Measurements from ENCODE around the gene ST6GALNAC6. TPM values are rescaled to one million over a fixed set of nuclear protein-coding genes. Genes with fewer than 3 reads are reported as not detected.

The ST6GALNAC6 gene
- total and polyA plus RNA-seq, 2 of the 8 experiments (the other 6 are each of a cell fraction or from before 2014, with no cell fraction given) = 43.7 to 64.4 TPM

DNA sequence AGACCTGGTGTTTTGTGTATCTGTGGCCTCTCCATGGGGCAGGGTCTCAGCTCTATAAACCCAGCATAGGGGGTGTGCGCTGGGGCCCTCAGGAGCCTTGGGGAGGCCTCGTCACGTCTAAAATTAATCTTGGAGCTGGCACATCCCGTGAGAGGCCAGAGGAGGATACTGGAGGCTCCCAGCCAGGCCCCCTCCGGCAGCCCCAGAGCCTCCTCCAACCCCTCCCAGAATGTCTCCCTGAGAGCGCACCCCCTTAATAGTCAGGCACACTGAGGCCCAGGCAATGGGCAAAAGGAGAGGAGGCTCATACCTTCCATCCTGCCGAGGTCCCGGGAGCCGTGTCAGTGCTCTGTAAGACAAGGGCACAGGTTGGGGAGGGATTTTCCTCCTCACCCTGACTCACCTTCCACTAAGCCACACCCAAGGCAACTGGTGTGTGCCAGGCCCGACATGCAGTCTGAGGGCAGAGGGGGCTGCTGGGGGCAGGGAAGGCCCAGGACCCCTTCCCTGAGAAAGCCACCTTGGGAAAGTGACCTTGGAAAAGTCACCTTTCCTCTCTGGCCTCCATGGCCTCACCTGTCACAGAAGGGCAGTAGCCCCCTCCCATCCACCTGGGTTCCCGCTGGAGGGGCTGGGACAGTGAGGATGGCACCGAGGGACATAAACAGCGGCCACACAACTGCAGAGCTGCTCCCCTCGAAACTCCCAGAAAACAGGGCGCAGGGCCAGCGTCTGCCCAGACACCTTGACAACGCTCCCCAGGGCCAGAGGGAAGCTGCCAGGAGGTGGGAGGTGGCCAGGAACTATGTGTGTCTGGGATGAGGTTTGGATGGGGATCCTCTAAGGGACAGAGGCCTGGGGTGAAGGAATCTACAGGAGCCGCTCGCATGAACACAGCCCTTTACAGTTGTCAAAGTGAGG lies 24.8 kb downstream of the ST6GALNAC6 start:
- no peak for FAIRE-seq
- H2BK5ac ChIP-seq (ENCODE audit: low read depth, low read length) = no peak overlapping the region
- no peak overlapping the region for H4K5ac ChIP-seq (ENCODE audit: insufficient read length, low read depth, low read length)
- no peak overlapping the region for H3K14ac ChIP-seq (ENCODE audit: insufficient read length)
- H3K4me2 ChIP-seq (ENCODE audit: insufficient read depth in 1 of 2, low read depth in 2 of 2, low read length in 2 of 2) = no peak overlapping the region
- H2BK15ac ChIP-seq (ENCODE audit: low read length) = no peak overlapping the region
- no peak overlapping the region for H2AFZ ChIP-seq (ENCODE audit: low read length)
- no peak overlapping the region for H2BK12ac ChIP-seq (ENCODE audit: low read depth, low read length)
- TF ChIP-seq TAF1 (IDR thresholded peaks at IDR 0.05; ENCODE audit: low read depth, low read length) (no peak), CBX8 (IDR thresholded peaks at IDR 0.05; ENCODE audit: borderline replicate concordance, low read depth, low read length) (no peak), RFX5 (IDR thresholded peaks at IDR 0.05; ENCODE audit: borderline replicate concordance, low read depth, low read length) (no peak), KDM1A (IDR thresholded peaks at IDR 0.05; ENCODE audit: borderline replicate concordance, low read length) (no peak), CTBP2 (IDR thresholded peaks at IDR 0.05; ENCODE audit: borderline replicate concordance, insufficient read depth, insufficient read length, low read length) (no peak)
- no peak overlapping the region for H3K9ac ChIP-seq (replicated peaks in 1 of 4; ENCODE audit: extremely low read depth in 1 of 4, low read depth in 3 of 4, low read length in 3 of 4)
- no peaks in the 10 kb centered on the region for H3K27me3 ChIP-seq (replicated peaks in 1 of 4; ENCODE audit: control insufficient read depth in 3 of 4, extremely low read depth in 1 of 4, insufficient read depth in 3 of 4, low read length in 3 of 4)
- peaks cover 0 to 10% (median 7%) of the 10 kb centered on the region in 4 experiments; a peak in 6 of 7 replicates for H3K4me1 ChIP-seq (replicated peaks in 1 of 4; ENCODE audit: control insufficient read depth in 3 of 4, insufficient read depth in 4 of 4, low read length in 3 of 4)
- H3K4me3 ChIP-seq (ENCODE audit: extremely low read depth in 1 of 4, insufficient read depth in 2 of 4, low read depth in 3 of 4, low read length in 4 of 4) = no peak overlapping the region
- peaks cover 0 to 4% of the 10 kb centered on the region in 2 experiments for H4K20me1 ChIP-seq (replicated peaks in 1 of 2; ENCODE audit: control insufficient read depth in 1 of 2, insufficient read depth in 2 of 2, low read length in 2 of 2)
- DNase-seq (ENCODE audit: low read depth in 1 of 2, low spot score in 2 of 2) = no peak
- H2BK120ac ChIP-seq (replicated peaks; ENCODE audit: low read depth, low read length) = no peak overlapping the region
- H3K9me3 ChIP-seq (ENCODE audit: insufficient read depth in 2 of 2, low read depth in 1 of 2, low read length in 1 of 2) = no peaks in the 10 kb centered on the region
- no peak overlapping the region for H4K8ac ChIP-seq (ENCODE audit: extremely low read depth, insufficient read depth, low read length)
- no peak overlapping the region for H2AK5ac ChIP-seq (ENCODE audit: low read depth, low read length)
- H3K4ac ChIP-seq (replicated peaks; ENCODE audit: insufficient read length, low read depth, low read length) = no peak overlapping the region
- peak overlapping the region; percentile 40 for H4K91ac ChIP-seq (replicated peaks; ENCODE audit: insufficient read length, low read length)
- H3K56ac ChIP-seq (replicated peaks; ENCODE audit: insufficient read length, low read depth, low read length) = no peak overlapping the region
- H3K27ac ChIP-seq (ENCODE audit: low read depth, low read length) = no peak overlapping the region
- no peaks in the 10 kb centered on the region for H3K79me1 ChIP-seq (ENCODE audit: low read depth, low read length)
- H3K79me2 ChIP-seq (ENCODE audit: control insufficient read depth in 1 of 2, insufficient read depth in 2 of 2, low read length in 2 of 2) = no peaks in the 10 kb centered on the region
- no peak overlapping the region for H3K23ac ChIP-seq (ENCODE audit: insufficient read length)
- POLR2A ChIA-PET (ENCODE audit: partially characterized antibody) = interaction anchor here (0.7 to 2.8 kb wide), 5 partner anchors 10 to 119 kb away, joined by 3 to 11 read pairs (median 5); partner anchors contain the start of gene ENG
- 88% methylated on average over 17 of the region's 19 CpGs; no CpG with 5 or more reads in 1 of the 2 experiments for WGBS, 2 experiments (ENCODE audit: extremely low coverage in 1 of 2, insufficient coverage in 1 of 2, insufficient read length in 1 of 2, insufficient replicate concordance in 2 of 2, low coverage in 1 of 2, low lambda C conversion rate in 2 of 2, missing lambda C conversion rate in 1 of 2)
- CTCF ChIA-PET (ENCODE audit: partially characterized antibody) = interaction anchor here (0.6 to 9.2 kb wide), 14 partner anchors 8 to 77 kb away, joined by 3 to 116 read pairs (median 4); partner anchors contain the start of genes ENG, ST6GALNAC4 and ST6GALNAC6
- H2BK20ac ChIP-seq (ENCODE audit: low read length) = no peak overlapping the region
- H3K18ac ChIP-seq (ENCODE audit: extremely low read depth, low read length) = no peak overlapping the region
- H3K36me3 ChIP-seq (ENCODE audit: control insufficient read depth in 2 of 4, insufficient read depth in 4 of 4, low read length in 3 of 4) = no peaks in the 10 kb centered on the region
- H3K23me2 ChIP-seq (ENCODE audit: low read depth, low read length) = peaks cover 7% of the 10 kb centered on the region; the same call in 1 of the 2 replicates
